GM21360 (cell line): ENCODE results near the gene NT5DC4.

ENCODE experiments used
- ATAC-seq: cut with Tn5 transposase; IDR thresholded peaks from one replicate; pipeline ENCODE4 v1.9.1; 2021; ENCODE audit warnings: mild to moderate bottlenecking, moderate library complexity; ENCODE audit not compliant: unreplicated experiment

NT5DC4 gene

GRCh38 chr2:112720785-112721184 lies at the start of gene NT5DC4:
Gene NT5DC4 (plus strand): TSS chr2:112721020. CDS start chr2:112721080, 60 bp downstream.
- ATAC-seq, result no peak

GRCh38 chr2:112671801-112672200 lies 49.0 kb upstream of the NT5DC4 start:
- ATAC-seq, result no peak

- no peak for ATAC-seq
Measured at GRCh38 chr2:112673008-112673407, 47.8 kb upstream of the NT5DC4 start.

- ATAC-seq, result no peak
Measured at GRCh38 chr2:112674229-112674628, 46.6 kb upstream of the NT5DC4 start.

GRCh38 chr2:112679484-112679883 lies 41.3 kb upstream of the NT5DC4 start:
- no peak for ATAC-seq

- no peak for ATAC-seq
Measured at GRCh38 chr2:112680666-112681101, 40.1 kb upstream of the NT5DC4 start.

- ATAC-seq, result no peak
Measured at GRCh38 chr2:112682101-112682500, 38.7 kb upstream of the NT5DC4 start.

GRCh38 chr2:112683550-112684414 lies 37.0 kb upstream of the NT5DC4 start:
- ATAC-seq, result no peak

GRCh38 chr2:112684415-112684775 lies 36.4 kb upstream of the NT5DC4 start:
- no peak for ATAC-seq

GRCh38 chr2:112685271-112685884 lies 35.4 kb upstream of the NT5DC4 start:
- no peak for ATAC-seq

- no peak for ATAC-seq
Measured at GRCh38 chr2:112686348-112687217, 34.2 kb upstream of the NT5DC4 start.

- no peak for ATAC-seq
Measured at GRCh38 chr2:112687522-112687921, 33.3 kb upstream of the NT5DC4 start.

- no peak for ATAC-seq
Measured at GRCh38 chr2:112688086-112688880, 32.5 kb upstream of the NT5DC4 start.

- ATAC-seq, result no peak
Measured at GRCh38 chr2:112690853-112691401, 29.9 kb upstream of the NT5DC4 start.

GRCh38 chr2:112691881-112692281 lies 28.9 kb upstream of the NT5DC4 start:
- ATAC-seq, result no peak

GRCh38 chr2:112692495-112692911 lies 28.3 kb upstream of the NT5DC4 start:
- peak; percentile 84 for ATAC-seq

- ATAC-seq, result no peak
Measured at GRCh38 chr2:112692918-112693317, 27.9 kb upstream of the NT5DC4 start.

GRCh38 chr2:112693596-112693995 lies 27.2 kb upstream of the NT5DC4 start:
- ATAC-seq, result no peak

GRCh38 chr2:112694182-112694581 lies 26.6 kb upstream of the NT5DC4 start:
- no peak for ATAC-seq

- ATAC-seq, result no peak
Measured at GRCh38 chr2:112698834-112699515, 21.8 kb upstream of the NT5DC4 start.
